ENCODE results near the gene C1QTNF1. TPM values are rescaled to one million over a fixed set of nuclear protein-coding genes. Genes with fewer than 3 reads are reported as not detected.

Gene C1QTNF1
- total and polyA plus RNA-seq, 9 of the 15 experiments (the other 6 are each of a cell fraction or from before 2014, with no cell fraction given) = 0.09 TPM; not detected in 8

DNA sequence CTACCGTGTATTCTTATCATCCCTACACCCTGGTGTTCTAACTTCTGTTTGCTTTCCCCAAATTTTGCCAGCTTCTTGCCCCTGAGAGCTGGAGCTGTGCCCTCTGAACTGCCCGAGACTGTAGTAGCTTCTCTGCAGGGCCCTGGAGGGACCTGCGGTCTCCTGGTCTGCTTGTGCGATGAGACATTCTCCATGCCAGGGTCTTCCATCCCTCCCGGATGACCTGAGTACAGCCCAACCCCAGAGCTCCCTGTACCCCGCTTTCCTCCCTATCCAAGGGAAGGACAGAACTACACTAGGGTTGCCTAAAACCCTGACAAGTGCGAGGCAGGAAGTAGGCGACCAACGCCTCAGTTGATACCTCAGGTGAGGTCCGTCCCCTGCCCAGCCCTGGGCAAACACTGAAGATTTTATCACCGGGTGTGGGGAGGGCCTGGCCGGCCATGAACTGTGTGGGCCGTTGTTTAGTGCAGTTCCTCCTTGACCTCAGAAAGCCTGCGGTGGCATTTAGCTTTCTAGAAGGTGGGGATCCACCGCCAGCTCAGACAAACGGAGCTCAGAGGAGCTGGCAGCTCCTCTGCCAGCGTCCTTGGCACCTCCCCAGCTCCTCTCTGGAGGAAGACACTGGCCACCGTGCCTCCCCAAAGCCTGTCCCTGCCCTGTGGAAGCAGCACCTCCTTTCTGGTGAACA is 28.1 kb upstream of the C1QTNF1 start:
- Histone ChIP-seq H3K9me3 (replicated peaks; ENCODE audit: control insufficient read depth, insufficient read depth, low read depth, low read length) (no peaks in the 10 kb centered on the region), H3K4me3 (no peak overlapping the region), H3K9ac (ENCODE audit: insufficient read depth in 1 of 2, low read depth in 2 of 2, low read length in 2 of 2) (peak overlapping the region in 1 of 2 experiments; percentile 22; a peak in 1 of 4 replicates), H3K9me1 (ENCODE audit: control insufficient read depth, insufficient read depth, low read length) (peaks cover 3% of the 10 kb centered on the region), H3K4me2 (ENCODE audit: insufficient read depth, low read length) (no peak overlapping the region), H3K36me3 (ENCODE audit: control insufficient read depth, insufficient read depth, low read length) (peaks cover 88% of the 10 kb centered on the region; the same call in 2 of the 3 replicates), H2AFZ (ENCODE audit: low read depth, low read length) (no peak overlapping the region), H3K79me2 (ENCODE audit: control insufficient read depth, insufficient read depth, low read length) (peaks cover 4% of the 10 kb centered on the region; the same call in 1 of the 3 replicates), H3K27ac (ENCODE audit: extremely low read depth, low read depth, low read length) (no peak overlapping the region), H4K20me1 (replicated peaks; ENCODE audit: control insufficient read depth, insufficient read depth, low read length) (0 out of 2 replicates have a peak, but pooled peaks cover 9% of the 10 kb centered on the region), H3K27me3 (ENCODE audit: control insufficient read depth in 2 of 2, insufficient read depth in 2 of 2, low read length in 2 of 2) (no peaks in the 10 kb centered on the region), H3K4me1 (replicated peaks in 1 of 2; ENCODE audit: control insufficient read depth in 2 of 2, insufficient read depth in 2 of 2, low read length in 2 of 2) (peaks cover 4 to 25% of the 10 kb centered on the region in 2 experiments; a peak in 4 of 5 replicates)
- POLR2A ChIA-PET = interaction anchor here (0.7 to 1.5 kb wide), 3 partner anchors 10 to 547 kb away, joined by 3 to 8 read pairs (median 3); no protein-coding TSS in a partner anchor
- FAIRE-seq = no peak
- no peak for TF ChIP-seq ETV5 (CRISPR knock-in tag; IDR thresholded peaks at IDR 0.05; ENCODE audit: low read depth)
- no peak for TF ChIP-seq ZNF324 (CRISPR knock-in tag; IDR thresholded peaks at IDR 0.05)
- TF ChIP-seq ILF3 (IDR thresholded peaks at IDR 0.05; ENCODE audit: borderline replicate concordance) = no peak
- TF ChIP-seq ZNF707 (CRISPR knock-in tag; conservative IDR thresholded peaks at IDR 0.05) = no peak
- TF ChIP-seq PRMT5 (CRISPR knock-in tag; IDR thresholded peaks at IDR 0.05) = no peak
- WGBS (ENCODE audit: insufficient coverage, low coverage, missing lambda C conversion rate) = 72% methylated on average over 14 of the region's 18 CpGs
- CTCF ChIA-PET (ENCODE audit: low intra/inter-chr PET ratio) = no interaction called here
- DNase-seq (ENCODE audit: extremely low read depth in 1 of 4, low spot score in 3 of 4) = no peak
- intact Hi-C loops (cut with micrococcal nuclease) (no loop called here), in situ Hi-C loops (cut with MboI) (no loop called here)
- ATAC-seq = no peak
- no TSS peak for BruUV-seq (replicated peaks)

DNA sequence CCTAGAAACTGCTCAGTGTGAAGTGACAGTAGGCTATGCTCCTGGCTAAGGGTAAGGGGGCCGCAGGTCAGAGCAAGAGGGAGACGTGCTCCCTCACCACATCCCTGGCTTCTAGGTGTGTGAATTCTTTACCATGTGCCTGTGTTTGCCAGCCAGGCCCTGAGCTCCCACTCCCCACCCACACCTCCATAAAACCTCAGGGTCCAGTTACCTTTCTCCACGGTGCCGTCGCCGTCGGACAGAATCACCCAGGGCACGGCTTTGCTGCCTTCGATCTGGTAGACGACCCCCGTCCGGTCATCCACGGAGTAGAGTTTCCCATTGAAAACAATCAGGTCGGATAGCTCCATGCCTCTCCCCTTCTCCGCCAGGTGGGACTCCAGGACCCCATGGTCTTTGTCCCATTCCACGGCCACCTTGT is 27.2 kb upstream of the C1QTNF1 start:
- Histone ChIP-seq H3K4me2 (ENCODE audit: insufficient read depth, low read length) (no peak overlapping the region), H3K36me3 (ENCODE audit: control insufficient read depth, insufficient read depth, low read length) (peaks cover 81% of the 10 kb centered on the region; the same call in 2 of the 3 replicates), H3K9ac (ENCODE audit: insufficient read depth in 1 of 2, low read depth in 2 of 2, low read length in 2 of 2) (no peak overlapping the region), H3K9me1 (ENCODE audit: control insufficient read depth, insufficient read depth, low read length) (peaks cover 3% of the 10 kb centered on the region), H4K20me1 (replicated peaks; ENCODE audit: control insufficient read depth, insufficient read depth, low read length) (peaks cover 9% of the 10 kb centered on the region; the same call in 1 of the 2 replicates), H3K79me2 (ENCODE audit: control insufficient read depth, insufficient read depth, low read length) (peaks cover 10% of the 10 kb centered on the region; the same call in 2 of the 3 replicates), H3K4me3 (no peak overlapping the region), H3K4me1 (replicated peaks in 1 of 2; ENCODE audit: control insufficient read depth in 2 of 2, insufficient read depth in 2 of 2, low read length in 2 of 2) (peaks cover 4 to 22% of the 10 kb centered on the region in 2 experiments; a peak in 4 of 5 replicates), H2AFZ (ENCODE audit: low read depth, low read length) (no peak overlapping the region), H3K27ac (ENCODE audit: extremely low read depth, low read depth, low read length) (no peak overlapping the region), H3K27me3 (ENCODE audit: control insufficient read depth in 2 of 2, insufficient read depth in 2 of 2, low read length in 2 of 2) (no peaks in the 10 kb centered on the region), H3K9me3 (replicated peaks; ENCODE audit: control insufficient read depth, insufficient read depth, low read depth, low read length) (no peaks in the 10 kb centered on the region)
- DNase-seq (ENCODE audit: extremely low read depth in 1 of 4, low spot score in 3 of 4) (no peak), ATAC-seq (no peak), FAIRE-seq (no peak)
- WGBS (ENCODE audit: insufficient coverage, low coverage, missing lambda C conversion rate) = 98% methylated on average over 14 of the region's 16 CpGs
- in situ Hi-C loops (cut with MboI) (no loop called here), intact Hi-C loops (cut with micrococcal nuclease) (no loop called here)
- ChIA-PET CTCF (ENCODE audit: low intra/inter-chr PET ratio) (no interaction called here), POLR2A (no interaction called here)
- BruUV-seq (replicated peaks) = no TSS peak
- TF ChIP-seq ZNF121 (CRISPR knock-in tag; conservative IDR thresholded peaks at IDR 0.05) (no peak), ZBTB17 (CRISPR knock-in tag; IDR thresholded peaks at IDR 0.05) (no peak), FIP1L1 (IDR thresholded peaks at IDR 0.05; ENCODE audit: low read depth, low read length, poor library complexity, severe bottlenecking) (no peak), ZNF707 (CRISPR knock-in tag; conservative IDR thresholded peaks at IDR 0.05) (no peak)
- TF ChIP-seq, protein P1, sequence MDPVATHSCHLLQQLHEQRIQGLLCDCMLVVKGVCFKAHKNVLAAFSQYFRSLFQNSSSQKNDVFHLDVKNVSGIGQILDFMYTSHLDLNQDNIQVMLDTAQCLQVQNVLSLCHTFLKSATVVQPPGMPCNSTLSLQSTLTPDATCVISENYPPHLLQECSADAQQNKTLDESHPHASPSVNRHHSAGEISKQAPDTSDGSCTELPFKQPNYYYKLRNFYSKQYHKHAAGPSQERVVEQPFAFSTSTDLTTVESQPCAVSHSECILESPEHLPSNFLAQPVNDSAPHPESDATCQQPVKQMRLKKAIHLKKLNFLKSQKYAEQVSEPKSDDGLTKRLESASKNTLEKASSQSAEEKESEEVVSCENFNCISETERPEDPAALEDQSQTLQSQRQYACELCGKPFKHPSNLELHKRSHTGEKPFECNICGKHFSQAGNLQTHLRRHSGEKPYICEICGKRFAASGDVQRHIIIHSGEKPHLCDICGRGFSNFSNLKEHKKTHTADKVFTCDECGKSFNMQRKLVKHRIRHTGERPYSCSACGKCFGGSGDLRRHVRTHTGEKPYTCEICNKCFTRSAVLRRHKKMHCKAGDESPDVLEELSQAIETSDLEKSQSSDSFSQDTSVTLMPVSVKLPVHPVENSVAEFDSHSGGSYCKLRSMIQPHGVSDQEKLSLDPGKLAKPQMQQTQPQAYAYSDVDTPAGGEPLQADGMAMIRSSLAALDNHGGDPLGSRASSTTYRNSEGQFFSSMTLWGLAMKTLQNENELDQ (CRISPR knock-in tag; IDR thresholded peaks at IDR 0.05; ENCODE audit: borderline replicate concordance) = no peak
- TF ChIP-seq, protein P2, sequence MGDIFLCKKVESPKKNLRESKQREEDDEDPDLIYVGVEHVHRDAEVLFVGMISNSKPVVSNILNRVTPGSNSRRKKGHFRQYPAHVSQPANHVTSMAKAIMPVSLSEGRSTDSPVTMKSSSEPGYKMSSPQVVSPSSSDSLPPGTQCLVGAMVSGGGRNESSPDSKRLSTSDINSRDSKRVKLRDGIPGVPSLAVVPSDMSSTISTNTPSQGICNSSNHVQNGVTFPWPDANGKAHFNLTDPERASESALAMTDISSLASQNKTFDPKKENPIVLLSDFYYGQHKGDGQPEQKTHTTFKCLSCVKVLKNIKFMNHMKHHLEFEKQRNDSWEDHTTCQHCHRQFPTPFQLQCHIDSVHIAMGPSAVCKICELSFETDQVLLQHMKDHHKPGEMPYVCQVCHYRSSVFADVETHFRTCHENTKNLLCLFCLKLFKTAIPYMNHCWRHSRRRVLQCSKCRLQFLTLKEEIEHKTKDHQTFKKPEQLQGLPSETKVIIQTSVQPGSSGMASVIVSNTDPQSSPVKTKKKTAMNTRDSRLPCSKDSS (IDR thresholded peaks at IDR 0.05; ENCODE audit: low read depth, partially characterized antibody) = no peak

Data from K562 (cell line).